IMR-90 (cell line): ENCODE measurements around the gene NUAK1. TPM values are rescaled to one million over a fixed set of nuclear protein-coding genes. Genes with fewer than 3 reads are reported as not detected.

Experiments used
- ATAC-seq: fragments of 200-7000 bp; cut with Tn5 transposase; 2 replicates; pipeline ENCODE4 v1.9.1; 2020; ENCODE audit warnings: low read depth, mild to moderate bottlenecking, moderate library complexity
- BruUV-seq: library from RNA; stranded (reverse); fragments of 400-500 nt; replicated peaks from 2 replicates; lab custom pipeline; 2021; lab: Mats Ljungman, UMichigan
- CTCF ChIA-PET: fragments of 300-600 bp; formaldehyde crosslinking; extraction: SDS; loops from one replicate; lab custom pipeline; 2021; ENCODE audit warnings: antibody characterized with exemption; lab: Yijun Ruan, JAX
- POLR2A ChIA-PET: fragments of 300-600 bp; sonication (Branson Sonifier 250); formaldehyde crosslinking; loops from one replicate; lab custom pipeline; 2022; ENCODE audit warnings: antibody characterized with exemption; ENCODE audit not compliant: unreplicated experiment; lab: Charles Lee
- DNase-seq: peaks from one replicate; pipeline ENCODE4 v3.0.0; 2013
- H2AFZ ChIP-seq: replicated peaks from 2 replicates; pipeline ENCODE3; 2013; ENCODE audit warnings: low read length, mild to moderate bottlenecking; ENCODE audit not compliant: poor library complexity
- H2AK5ac ChIP-seq: 2 replicates; pipeline ENCODE4 v1.6.1; 2013; ENCODE audit warnings: low read depth, low read length, inconsistent platforms
- H2AK9ac ChIP-seq: replicated peaks from 2 replicates; pipeline ENCODE3; 2013; ENCODE audit warnings: mild to moderate bottlenecking, low read depth, low read length, moderate library complexity; ENCODE audit not compliant: poor library complexity
- H2BK120ac ChIP-seq: 2 replicates; pipeline ENCODE4 v1.6.1; 2013; ENCODE audit warnings: low read depth, low read length, inconsistent platforms
- H2BK15ac ChIP-seq: 3 replicates; pipeline ENCODE4 v1.6.1; 2013; ENCODE audit warnings: low read depth, low read length, inconsistent platforms
- H2BK20ac ChIP-seq: 2 replicates; pipeline ENCODE4 v1.6.1; 2013; ENCODE audit warnings: low read depth, mild to moderate bottlenecking, inconsistent platforms, low read length, moderate library complexity
- H2BK5ac ChIP-seq: 2 replicates; pipeline ENCODE4 v1.6.1; 2013; ENCODE audit warnings: mild to moderate bottlenecking, low read depth, low read length, inconsistent platforms; ENCODE audit not compliant: poor library complexity, severe bottlenecking
- H3K14ac ChIP-seq: replicated peaks from 2 replicates; pipeline ENCODE4 v1.6.1; 2013; ENCODE audit warnings: low read depth, low read length, inconsistent platforms
- H3K18ac ChIP-seq: 2 replicates; pipeline ENCODE4 v1.6.1; 2013; ENCODE audit warnings: low read depth, low read length, control low read depth
- H3K23ac ChIP-seq: 2 replicates; pipeline ENCODE4 v1.6.1; 2013; ENCODE audit warnings: low read depth, low read length, inconsistent platforms
- H3K27ac ChIP-seq: 2 replicates; pipeline ENCODE4 v1.5.1; 2013; ENCODE audit warnings: mild to moderate bottlenecking, control low read depth, low read length; ENCODE audit not compliant: insufficient read depth
- H3K27me3 ChIP-seq: 2 replicates; pipeline ENCODE4 v1.6.1; 2013; ENCODE audit warnings: low read length; ENCODE audit not compliant: control insufficient read depth, insufficient read depth
- H3K36me3 ChIP-seq: 2 replicates; pipeline ENCODE4 v1.6.1; 2013; ENCODE audit warnings: low read length, mixed read lengths; ENCODE audit not compliant: control insufficient read depth, insufficient read depth
- H3K4ac ChIP-seq: 2 replicates; pipeline ENCODE4 v1.6.1; 2013; ENCODE audit warnings: low read depth, low read length, inconsistent platforms
- H3K4me1 ChIP-seq: 2 replicates; pipeline ENCODE4 v1.6.1; 2013; ENCODE audit warnings: low read length, mixed read lengths; ENCODE audit not compliant: control insufficient read depth, insufficient read depth
- H3K4me2 ChIP-seq: 2 replicates; pipeline ENCODE4 v1.6.1; 2013; ENCODE audit warnings: low read depth, mild to moderate bottlenecking, control low read depth, low read length, moderate library complexity
- H3K4me3 ChIP-seq: 2 replicates; pipeline ENCODE4 v1.5.1; 2013; ENCODE audit warnings: low read depth, mild to moderate bottlenecking, control low read depth, low read length, moderate library complexity; ENCODE audit not compliant: insufficient read depth
- H3K56ac ChIP-seq: 2 replicates; pipeline ENCODE4 v1.6.1; 2013; ENCODE audit warnings: low read length, inconsistent platforms; ENCODE audit not compliant: insufficient read depth; ENCODE audit errors: extremely low read depth
- H3K79me1 ChIP-seq, 2 experiments: 2 replicates each; pipeline ENCODE4 v1.6.1; 2013; ENCODE audit warnings: low read length in 2 of 2, inconsistent platforms in 1 of 2, low read depth in 1 of 2
- H3K9ac ChIP-seq: 2 replicates; pipeline ENCODE4 v1.6.1; 2013; ENCODE audit warnings: low read depth, low read length, control low read depth
- H3K9me1 ChIP-seq: 2 replicates; pipeline ENCODE4 v1.6.1; 2013; ENCODE audit warnings: low read length, inconsistent platforms; ENCODE audit not compliant: insufficient read depth
- H3K9me3 ChIP-seq: 2 replicates; pipeline ENCODE4 v1.6.1; 2013; ENCODE audit warnings: low read length; ENCODE audit not compliant: control insufficient read depth, insufficient read depth
- H4K20me1 ChIP-seq: 2 replicates; pipeline ENCODE4 v1.6.1; 2013; ENCODE audit warnings: low read length, inconsistent platforms; ENCODE audit not compliant: insufficient read depth
- H4K5ac ChIP-seq: 2 replicates; pipeline ENCODE4 v1.6.1; 2013; ENCODE audit warnings: mild to moderate bottlenecking, low read depth, low read length, control low read depth
- H4K8ac ChIP-seq, 2 experiments: 2 replicates each; pipeline ENCODE4 v1.6.1; 2013; ENCODE audit warnings: low read depth in 2 of 2, low read length in 2 of 2, control low read depth in 1 of 2, inconsistent platforms in 1 of 2
- H4K91ac ChIP-seq: 2 replicates; pipeline ENCODE4 v1.6.1; 2013; ENCODE audit warnings: low read depth, low read length, inconsistent platforms; ENCODE audit not compliant: insufficient read depth
- BHLHE40 ChIP-seq: fragments of 150-350 bp; IDR thresholded peaks from 2 replicates; pipeline ENCODE4 v1.6.1; 2016; ENCODE audit warnings: mild to moderate bottlenecking, low read depth, low read length
- CEBPB ChIP-seq: IDR thresholded peaks from 2 replicates; pipeline ENCODE4 v1.6.1; 2012; ENCODE audit warnings: low read depth, low read length, improper control_type of control experiment
- CHD1 ChIP-seq: IDR thresholded peaks from 2 replicates; pipeline ENCODE4 v1.6.1; 2012; ENCODE audit warnings: low read depth, low read length, improper control_type of control experiment
- FOS ChIP-seq: fragments of 150-350 bp; IDR thresholded peaks from 2 replicates; pipeline ENCODE4 v1.6.1; 2016; ENCODE audit warnings: low read depth, low read length
- MAFK ChIP-seq: IDR thresholded peaks from 2 replicates; pipeline ENCODE4 v1.6.1; 2012; ENCODE audit warnings: low read depth, low read length, improper control_type of control experiment
- MAZ ChIP-seq: IDR thresholded peaks from 2 replicates; pipeline ENCODE4 v1.6.1; 2012; ENCODE audit warnings: low read depth, mild to moderate bottlenecking, low read length, improper control_type of control experiment, moderate library complexity, borderline replicate concordance
- MXI1 ChIP-seq: IDR thresholded peaks from 2 replicates; pipeline ENCODE4 v1.6.1; 2012; ENCODE audit warnings: low read depth, mild to moderate bottlenecking, low read length, moderate library complexity, borderline replicate concordance
- RAD21 ChIP-seq: IDR thresholded peaks from 2 replicates; pipeline ENCODE4 v1.6.1; 2012; ENCODE audit warnings: low read length, improper control_type of control experiment
- RCOR1 ChIP-seq: IDR thresholded peaks from 2 replicates; pipeline ENCODE4 v1.6.1; 2012; ENCODE audit warnings: mild to moderate bottlenecking, low read length, improper control_type of control experiment; ENCODE audit not compliant: insufficient replicate concordance
- RFX5 ChIP-seq: IDR thresholded peaks from 2 replicates; pipeline ENCODE4 v1.8.0; 2012; ENCODE audit warnings: low read depth, mild to moderate bottlenecking, low read length, moderate library complexity
- SMC3 ChIP-seq: fragments of 150-350 bp; IDR thresholded peaks from 2 replicates; pipeline ENCODE4 v1.6.1; 2016; ENCODE audit warnings: low read depth, mild to moderate bottlenecking, antibody characterized with exemption, low read length, moderate library complexity
- WGBS, 2 experiments: methylation state at CpG; one replicate each; pipeline versions ENCODE4 v1.1.5 to v1.1.7; 2013; ENCODE audit warnings: missing lambda C conversion rate in 2 of 2; ENCODE audit not compliant: insufficient read length in 1 of 2; ENCODE audit errors: extremely low coverage in 2 of 2; 5-methylcytosine and 5-hydroxymethylcytosine counted together
- dilution Hi-C: fragments of 300-500 bp; cut with HindIII; formaldehyde crosslinking; loops from one replicate; pipeline ENCODE4 v1.14.3; 2018; ENCODE audit warnings: low sequenced_read_pairs; ENCODE audit not compliant: unreplicated experiment
- in situ Hi-C: fragments of 300-500 bp; cut with MboI; formaldehyde crosslinking; loops from 3 replicates; pipeline ENCODE4 v1.14.3; 2019; ENCODE audit warnings: low sequenced_read_pairs, inconsistent platforms, mixed read lengths
- intact Hi-C: fragments of 100-400 bp; cut with micrococcal nuclease; formaldehyde crosslinking; loops from 2 replicates; pipeline ENCODE4 v1.10.0; 2022
- polyA plus RNA-seq, 3 experiments: library from polyadenylated mRNA; depleted of rRNA; stranded (reverse); fragments of >200 nt; gene quantifications; 2 replicates each; pipeline ENCODE4 v1.2.3, GENCODE V29; 2012; ENCODE audit warnings: low replicate concordance in 1 of 3
- total RNA-seq: library from RNA; depleted of rRNA; stranded (reverse); fragments of >200 nt; gene quantifications from 2 replicates; pipeline ENCODE4 v1.2.3, GENCODE V29; 2012
- TF ChIP-seq, protein P1 (sequence below): fragments of 150-350 bp; IDR thresholded peaks from 2 replicates; pipeline ENCODE4 v1.6.1; 2017; ENCODE audit warnings: mild to moderate bottlenecking, antibody characterized with exemption, low read length, low read depth
- TF ChIP-seq, protein P2 (sequence below): conservative IDR thresholded peaks from 2 replicates; pipeline ENCODE4 v1.5.1; 2012; ENCODE audit warnings: mild to moderate bottlenecking, low read depth, low read length, improper control_type of control experiment
- TF ChIP-seq, protein P3 (sequence below): fragments of 150-350 bp; IDR thresholded peaks from 2 replicates; pipeline ENCODE4 v1.6.1; 2016; ENCODE audit warnings: low read depth, mild to moderate bottlenecking, low read length, moderate library complexity, borderline replicate concordance

The NUAK1 gene
- total and polyA plus RNA-seq, 2 of the 4 experiments (the other 2 are of a cell fraction), result 4.8 to 8.8 TPM

DNA sequence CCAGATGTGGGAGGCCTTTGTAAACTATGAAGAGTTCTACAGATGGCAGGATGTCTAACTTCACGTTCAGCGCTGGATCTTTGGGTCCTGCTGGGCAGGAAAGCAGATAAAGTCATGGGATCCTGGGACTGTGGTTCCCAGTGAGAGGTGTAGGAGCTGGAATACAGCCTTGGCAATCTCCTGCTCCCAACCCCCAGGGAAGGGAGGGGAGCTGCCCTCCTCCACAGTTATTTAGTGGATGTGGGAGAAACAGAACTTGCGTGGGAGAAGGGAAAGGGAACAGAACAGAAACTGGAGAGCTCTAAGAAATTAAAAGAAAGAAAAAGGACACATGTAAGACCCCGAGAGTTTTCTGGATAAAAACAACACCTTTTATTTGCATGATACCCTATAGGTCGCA lies 37.0 kb downstream of the NUAK1 start:
- dilution Hi-C loops (no loop called here), intact Hi-C loops (no loop called here), in situ Hi-C loops (no loop called here)
- Histone ChIP-seq H3K23ac (no peak overlapping the region), H4K91ac (no peak overlapping the region), H2AK5ac (no peak overlapping the region), H2BK15ac (no peak overlapping the region), H3K79me1 (peaks cover 12 to 13% of the 10 kb centered on the region in 2 experiments), H3K4me2 (no peak overlapping the region), H3K9me1 (peaks cover 5% of the 10 kb centered on the region; the same call in 1 of the 2 replicates), H2BK120ac (no peak overlapping the region), H3K4ac (no peak overlapping the region), H4K8ac (no peak overlapping the region), H2BK5ac (no peak overlapping the region), H2AK9ac (no peak overlapping the region), H3K9ac (no peak overlapping the region), H3K36me3 (peaks cover 10% of the 10 kb centered on the region), H3K4me1 (no peaks in the 10 kb centered on the region), H3K9me3 (no peaks in the 10 kb centered on the region), H2AFZ (no peak overlapping the region), H3K27me3 (no peaks in the 10 kb centered on the region), H4K5ac (no peak overlapping the region), H3K14ac (no peak overlapping the region), H4K20me1 (peaks cover under 1% of the 10 kb centered on the region; the same call in 1 of the 2 replicates), H3K4me3 (no peak overlapping the region), H3K27ac (no peak overlapping the region), H2BK20ac (no peak overlapping the region), H3K18ac (no peak overlapping the region), H3K56ac (no peak overlapping the region)
- TF ChIP-seq CHD1, result no peak
- no peak for TF ChIP-seq MXI1
- no peak for TF ChIP-seq SMC3
- no peak for TF ChIP-seq MAZ
- TF ChIP-seq, protein P1, sequence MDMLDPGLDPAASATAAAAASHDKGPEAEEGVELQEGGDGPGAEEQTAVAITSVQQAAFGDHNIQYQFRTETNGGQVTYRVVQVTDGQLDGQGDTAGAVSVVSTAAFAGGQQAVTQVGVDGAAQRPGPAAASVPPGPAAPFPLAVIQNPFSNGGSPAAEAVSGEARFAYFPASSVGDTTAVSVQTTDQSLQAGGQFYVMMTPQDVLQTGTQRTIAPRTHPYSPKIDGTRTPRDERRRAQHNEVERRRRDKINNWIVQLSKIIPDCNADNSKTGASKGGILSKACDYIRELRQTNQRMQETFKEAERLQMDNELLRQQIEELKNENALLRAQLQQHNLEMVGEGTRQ, result no peak
- no peak for TF ChIP-seq BHLHE40
- TF ChIP-seq, protein P2, sequence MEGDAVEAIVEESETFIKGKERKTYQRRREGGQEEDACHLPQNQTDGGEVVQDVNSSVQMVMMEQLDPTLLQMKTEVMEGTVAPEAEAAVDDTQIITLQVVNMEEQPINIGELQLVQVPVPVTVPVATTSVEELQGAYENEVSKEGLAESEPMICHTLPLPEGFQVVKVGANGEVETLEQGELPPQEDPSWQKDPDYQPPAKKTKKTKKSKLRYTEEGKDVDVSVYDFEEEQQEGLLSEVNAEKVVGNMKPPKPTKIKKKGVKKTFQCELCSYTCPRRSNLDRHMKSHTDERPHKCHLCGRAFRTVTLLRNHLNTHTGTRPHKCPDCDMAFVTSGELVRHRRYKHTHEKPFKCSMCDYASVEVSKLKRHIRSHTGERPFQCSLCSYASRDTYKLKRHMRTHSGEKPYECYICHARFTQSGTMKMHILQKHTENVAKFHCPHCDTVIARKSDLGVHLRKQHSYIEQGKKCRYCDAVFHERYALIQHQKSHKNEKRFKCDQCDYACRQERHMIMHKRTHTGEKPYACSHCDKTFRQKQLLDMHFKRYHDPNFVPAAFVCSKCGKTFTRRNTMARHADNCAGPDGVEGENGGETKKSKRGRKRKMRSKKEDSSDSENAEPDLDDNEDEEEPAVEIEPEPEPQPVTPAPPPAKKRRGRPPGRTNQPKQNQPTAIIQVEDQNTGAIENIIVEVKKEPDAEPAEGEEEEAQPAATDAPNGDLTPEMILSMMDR, result no peak
- no peak for TF ChIP-seq RFX5
- TF ChIP-seq MAFK, result no peak
- no peak for TF ChIP-seq CEBPB
- no peak for TF ChIP-seq RAD21
- TF ChIP-seq, protein P3, sequence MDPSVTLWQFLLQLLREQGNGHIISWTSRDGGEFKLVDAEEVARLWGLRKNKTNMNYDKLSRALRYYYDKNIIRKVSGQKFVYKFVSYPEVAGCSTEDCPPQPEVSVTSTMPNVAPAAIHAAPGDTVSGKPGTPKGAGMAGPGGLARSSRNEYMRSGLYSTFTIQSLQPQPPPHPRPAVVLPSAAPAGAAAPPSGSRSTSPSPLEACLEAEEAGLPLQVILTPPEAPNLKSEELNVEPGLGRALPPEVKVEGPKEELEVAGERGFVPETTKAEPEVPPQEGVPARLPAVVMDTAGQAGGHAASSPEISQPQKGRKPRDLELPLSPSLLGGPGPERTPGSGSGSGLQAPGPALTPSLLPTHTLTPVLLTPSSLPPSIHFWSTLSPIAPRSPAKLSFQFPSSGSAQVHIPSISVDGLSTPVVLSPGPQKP, result no peak
- no peak for TF ChIP-seq RCOR1
- no peak for TF ChIP-seq FOS
- no CpG with 5 or more reads among the region's 5 CpGs for WGBS, 2 experiments
- DNase-seq (no peak), ATAC-seq (no peak)
- POLR2A ChIA-PET, result no interaction called here
- no TSS peak for BruUV-seq
- CTCF ChIA-PET, result interaction anchor here (1.4 kb wide), 1 partner anchor 34 kb away, joined by 3 read pairs; no protein-coding TSS in a partner anchor
